ENCODE results near the gene KRT82. TPM values are rescaled to one million over a fixed set of nuclear protein-coding genes. Genes with fewer than 3 reads are reported as not detected.

Gene KRT82
- total and polyA plus RNA-seq, 2 experiments from 2014 or later = not detected

DNA sequence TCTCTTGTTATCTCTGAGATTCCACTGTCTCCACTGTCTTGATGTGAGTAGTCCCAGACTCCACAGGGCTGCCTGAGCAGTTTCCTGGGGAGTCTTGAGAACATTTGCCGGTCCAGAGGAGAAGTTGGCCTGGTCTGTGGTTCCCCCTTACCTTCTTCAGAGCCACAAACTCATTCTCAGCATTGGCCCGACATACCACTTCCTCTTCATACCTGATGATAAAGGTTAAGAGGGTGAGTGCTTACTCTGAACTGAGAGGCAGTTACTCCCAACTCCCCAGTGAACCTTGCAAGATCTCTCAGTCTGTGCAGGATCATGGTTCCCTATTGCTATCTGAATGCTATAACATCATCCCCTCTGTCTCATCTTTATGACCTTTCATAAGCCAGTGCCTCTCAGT is 23.3 kb downstream of the KRT82 start:
- H3K27me3 ChIP-seq (ENCODE audit: insufficient read depth) = no peaks in the 10 kb centered on the region
- H3K27me3 Mint-ChIP-seq (ENCODE audit: insufficient read depth, low read depth, poor library complexity) = peaks cover 3% of the 10 kb centered on the region
- H3K36me3 Mint-ChIP-seq (ENCODE audit: low read depth) = no peaks in the 10 kb centered on the region
- H2AFZ ChIP-seq = no peak overlapping the region
- no peak overlapping the region for H3K4me2 ChIP-seq
- no peak overlapping the region for H3K27ac Mint-ChIP-seq
- H3K4me1 Mint-ChIP-seq = no peaks in the 10 kb centered on the region
- no peak overlapping the region for H3K4me3 ChIP-seq
- H3K79me2 ChIP-seq (replicated peaks; ENCODE audit: insufficient read depth) = no peaks in the 10 kb centered on the region
- no peak for DNase-seq (ENCODE audit: low spot score)
- H4K20me1 ChIP-seq (replicated peaks; ENCODE audit: insufficient read depth) = no peaks in the 10 kb centered on the region
- no peak for TF ChIP-seq EZH2 (IDR thresholded peaks at IDR 0.05; ENCODE audit: low read depth, unreplicated experiment)
- TF ChIP-seq, protein P1, sequence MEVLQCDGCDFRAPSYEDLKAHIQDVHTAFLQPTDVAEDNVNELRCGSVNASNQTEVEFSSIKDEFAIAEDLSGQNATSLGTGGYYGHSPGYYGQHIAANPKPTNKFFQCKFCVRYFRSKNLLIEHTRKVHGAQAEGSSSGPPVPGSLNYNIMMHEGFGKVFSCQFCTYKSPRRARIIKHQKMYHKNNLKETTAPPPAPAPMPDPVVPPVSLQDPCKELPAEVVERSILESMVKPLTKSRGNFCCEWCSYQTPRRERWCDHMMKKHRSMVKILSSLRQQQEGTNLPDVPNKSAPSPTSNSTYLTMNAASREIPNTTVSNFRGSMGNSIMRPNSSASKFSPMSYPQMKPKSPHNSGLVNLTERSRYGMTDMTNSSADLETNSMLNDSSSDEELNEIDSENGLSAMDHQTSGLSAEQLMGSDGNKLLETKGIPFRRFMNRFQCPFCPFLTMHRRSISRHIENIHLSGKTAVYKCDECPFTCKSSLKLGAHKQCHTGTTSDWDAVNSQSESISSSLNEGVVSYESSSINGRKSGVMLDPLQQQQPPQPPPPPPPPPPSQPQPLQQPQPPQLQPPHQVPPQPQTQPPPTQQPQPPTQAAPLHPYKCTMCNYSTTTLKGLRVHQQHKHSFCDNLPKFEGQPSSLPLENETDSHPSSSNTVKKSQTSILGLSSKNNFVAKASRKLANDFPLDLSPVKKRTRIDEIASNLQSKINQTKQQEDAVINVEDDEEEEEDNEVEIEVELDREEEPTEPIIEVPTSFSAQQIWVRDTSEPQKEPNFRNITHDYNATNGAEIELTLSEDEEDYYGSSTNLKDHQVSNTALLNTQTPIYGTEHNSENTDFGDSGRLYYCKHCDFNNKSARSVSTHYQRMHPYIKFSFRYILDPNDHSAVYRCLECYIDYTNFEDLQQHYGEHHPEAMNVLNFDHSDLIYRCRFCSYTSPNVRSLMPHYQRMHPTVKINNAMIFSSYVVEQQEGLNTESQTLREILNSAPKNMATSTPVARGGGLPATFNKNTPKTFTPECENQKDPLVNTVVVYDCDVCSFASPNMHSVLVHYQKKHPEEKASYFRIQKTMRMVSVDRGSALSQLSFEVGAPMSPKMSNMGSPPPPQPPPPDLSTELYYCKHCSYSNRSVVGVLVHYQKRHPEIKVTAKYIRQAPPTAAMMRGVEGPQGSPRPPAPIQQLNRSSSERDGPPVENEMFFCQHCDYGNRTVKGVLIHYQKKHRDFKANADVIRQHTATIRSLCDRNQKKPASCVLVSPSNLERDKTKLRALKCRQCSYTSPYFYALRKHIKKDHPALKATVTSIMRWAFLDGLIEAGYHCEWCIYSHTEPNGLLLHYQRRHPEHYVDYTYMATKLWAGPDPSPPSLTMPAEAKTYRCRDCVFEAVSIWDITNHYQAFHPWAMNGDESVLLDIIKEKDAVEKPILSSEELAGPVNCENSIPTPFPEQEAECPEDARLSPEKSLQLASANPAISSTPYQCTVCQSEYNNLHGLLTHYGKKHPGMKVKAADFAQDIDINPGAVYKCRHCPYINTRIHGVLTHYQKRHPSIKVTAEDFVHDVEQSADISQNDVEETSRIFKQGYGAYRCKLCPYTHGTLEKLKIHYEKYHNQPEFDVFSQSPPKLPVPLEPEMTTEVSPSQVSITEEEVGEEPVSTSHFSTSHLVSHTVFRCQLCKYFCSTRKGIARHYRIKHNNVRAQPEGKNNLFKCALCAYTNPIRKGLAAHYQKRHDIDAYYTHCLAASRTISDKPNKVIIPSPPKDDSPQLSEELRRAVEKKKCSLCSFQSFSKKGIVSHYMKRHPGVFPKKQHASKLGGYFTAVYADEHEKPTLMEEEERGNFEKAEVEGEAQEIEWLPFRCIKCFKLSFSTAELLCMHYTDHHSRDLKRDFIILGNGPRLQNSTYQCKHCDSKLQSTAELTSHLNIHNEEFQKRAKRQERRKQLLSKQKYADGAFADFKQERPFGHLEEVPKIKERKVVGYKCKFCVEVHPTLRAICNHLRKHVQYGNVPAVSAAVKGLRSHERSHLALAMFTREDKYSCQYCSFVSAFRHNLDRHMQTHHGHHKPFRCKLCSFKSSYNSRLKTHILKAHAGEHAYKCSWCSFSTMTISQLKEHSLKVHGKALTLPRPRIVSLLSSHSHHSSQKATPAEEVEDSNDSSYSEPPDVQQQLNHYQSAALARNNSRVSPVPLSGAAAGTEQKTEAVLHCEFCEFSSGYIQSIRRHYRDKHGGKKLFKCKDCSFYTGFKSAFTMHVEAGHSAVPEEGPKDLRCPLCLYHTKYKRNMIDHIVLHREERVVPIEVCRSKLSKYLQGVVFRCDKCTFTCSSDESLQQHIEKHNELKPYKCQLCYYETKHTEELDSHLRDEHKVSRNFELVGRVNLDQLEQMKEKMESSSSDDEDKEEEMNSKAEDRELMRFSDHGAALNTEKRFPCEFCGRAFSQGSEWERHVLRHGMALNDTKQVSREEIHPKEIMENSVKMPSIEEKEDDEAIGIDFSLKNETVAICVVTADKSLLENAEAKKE (CRISPR knock-in tag; IDR thresholded peaks at IDR 0.05) = no peak
- H3K4me3 Mint-ChIP-seq = no peak overlapping the region
- no peaks in the 10 kb centered on the region for H3K4me1 ChIP-seq (ENCODE audit: insufficient read depth)
- no peak overlapping the region for H3K27ac ChIP-seq (ENCODE audit: low read depth)
- no peaks in the 10 kb centered on the region for H3K9me3 Mint-ChIP-seq
- no peaks in the 10 kb centered on the region for H3K36me3 ChIP-seq (ENCODE audit: insufficient read depth)
- H3K9me2 ChIP-seq (ENCODE audit: insufficient read depth) = 0 out of 2 replicates have a peak, but pooled peaks cover 2% of the 10 kb centered on the region
- H3F3A ChIP-seq (replicated peaks; ENCODE audit: low read depth) = no peaks in the 10 kb centered on the region
- no peak for ATAC-seq

DNA sequence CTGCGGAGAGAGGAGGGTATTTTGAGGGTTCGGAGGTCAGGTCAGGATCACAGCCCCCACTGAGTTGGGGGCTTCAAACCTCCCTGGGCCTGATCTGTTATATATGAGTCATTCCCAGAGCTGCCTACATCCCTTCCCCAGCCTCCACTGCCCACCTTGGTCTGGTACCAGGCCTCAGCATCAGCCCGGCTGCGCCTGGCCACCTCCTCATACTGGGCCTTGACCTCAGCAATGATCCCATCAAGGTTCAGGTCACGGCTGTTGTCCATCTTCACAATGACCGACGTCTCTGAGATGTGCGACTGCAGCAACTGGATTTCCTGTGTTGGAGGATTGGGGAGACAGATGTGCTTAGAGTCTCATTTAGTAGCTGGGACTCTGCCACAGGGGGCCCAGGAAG is 24.9 kb downstream of the KRT82 start:
- Mint-ChIP-seq H3K4me3 (no peak overlapping the region), H3K9me3 (no peaks in the 10 kb centered on the region), H3K27me3 (ENCODE audit: insufficient read depth, low read depth, poor library complexity) (peaks cover 3% of the 10 kb centered on the region), H3K4me1 (no peaks in the 10 kb centered on the region), H3K36me3 (ENCODE audit: low read depth) (no peaks in the 10 kb centered on the region), H3K27ac (no peak overlapping the region)
- H3K36me3 ChIP-seq (ENCODE audit: insufficient read depth) = no peaks in the 10 kb centered on the region
- H2AFZ ChIP-seq = no peak overlapping the region
- H3K27ac ChIP-seq (ENCODE audit: low read depth) = no peak overlapping the region
- ATAC-seq (no peak), DNase-seq (ENCODE audit: low spot score) (no peak)
- no peaks in the 10 kb centered on the region for H3F3A ChIP-seq (replicated peaks; ENCODE audit: low read depth)
- H3K79me2 ChIP-seq (replicated peaks; ENCODE audit: insufficient read depth) = no peaks in the 10 kb centered on the region
- H3K27me3 ChIP-seq (ENCODE audit: insufficient read depth) = no peaks in the 10 kb centered on the region
- H3K4me3 ChIP-seq = no peak overlapping the region
- H3K4me1 ChIP-seq (ENCODE audit: insufficient read depth) = no peaks in the 10 kb centered on the region
- H3K4me2 ChIP-seq = no peak overlapping the region
- H4K20me1 ChIP-seq (replicated peaks; ENCODE audit: insufficient read depth) = no peaks in the 10 kb centered on the region
- H3K9me2 ChIP-seq (ENCODE audit: insufficient read depth) = no peaks in the 10 kb centered on the region
- TF ChIP-seq POLR2AphosphoS5 (IDR thresholded peaks at IDR 0.05; ENCODE audit: low read depth) (no peak), EZH2 (IDR thresholded peaks at IDR 0.05; ENCODE audit: low read depth, unreplicated experiment) (no peak), CREB1 (CRISPR knock-in tag; IDR thresholded peaks at IDR 0.05; ENCODE audit: low read depth) (no peak), ZNF331 (CRISPR knock-in tag; IDR thresholded peaks at IDR 0.05; ENCODE audit: low read depth) (no peak), JUNB (IDR thresholded peaks at IDR 0.05; ENCODE audit: unreplicated experiment) (no peak)
- TF ChIP-seq, protein P2, sequence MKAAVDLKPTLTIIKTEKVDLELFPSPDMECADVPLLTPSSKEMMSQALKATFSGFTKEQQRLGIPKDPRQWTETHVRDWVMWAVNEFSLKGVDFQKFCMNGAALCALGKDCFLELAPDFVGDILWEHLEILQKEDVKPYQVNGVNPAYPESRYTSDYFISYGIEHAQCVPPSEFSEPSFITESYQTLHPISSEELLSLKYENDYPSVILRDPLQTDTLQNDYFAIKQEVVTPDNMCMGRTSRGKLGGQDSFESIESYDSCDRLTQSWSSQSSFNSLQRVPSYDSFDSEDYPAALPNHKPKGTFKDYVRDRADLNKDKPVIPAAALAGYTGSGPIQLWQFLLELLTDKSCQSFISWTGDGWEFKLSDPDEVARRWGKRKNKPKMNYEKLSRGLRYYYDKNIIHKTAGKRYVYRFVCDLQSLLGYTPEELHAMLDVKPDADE (IDR thresholded peaks at IDR 0.05) = no peak
